Breast epithelium (tissue), 3 donors: ENCODE measurements around the gene AFP.

ENCODE experiments used
- POLR2A ChIP-seq: fragments of 450-650 bp; IDR thresholded peaks from one replicate; pipeline ENCODE4 v1.6.1; 2016; ENCODE audit warnings: antibody characterized with exemption, mild to moderate bottlenecking, moderate library complexity
- POLR2AphosphoS5 ChIP-seq, 3 donors: sonication (generic); formaldehyde crosslinking; IDR thresholded peaks; one replicate each; pipeline ENCODE4 v1.6.1; 2017; ENCODE audit warnings: antibody characterized with exemption in 3 of 3
- TF ChIP-seq, protein P1 (sequence below), 3 donors: fragments of 450-650 bp; IDR thresholded peaks; one replicate each; pipeline ENCODE4 v1.5.1; 2016 to 2017; ENCODE audit warnings: antibody characterized with exemption in 3 of 3, mild to moderate bottlenecking in 3 of 3, moderate library complexity in 3 of 3

DNA sequence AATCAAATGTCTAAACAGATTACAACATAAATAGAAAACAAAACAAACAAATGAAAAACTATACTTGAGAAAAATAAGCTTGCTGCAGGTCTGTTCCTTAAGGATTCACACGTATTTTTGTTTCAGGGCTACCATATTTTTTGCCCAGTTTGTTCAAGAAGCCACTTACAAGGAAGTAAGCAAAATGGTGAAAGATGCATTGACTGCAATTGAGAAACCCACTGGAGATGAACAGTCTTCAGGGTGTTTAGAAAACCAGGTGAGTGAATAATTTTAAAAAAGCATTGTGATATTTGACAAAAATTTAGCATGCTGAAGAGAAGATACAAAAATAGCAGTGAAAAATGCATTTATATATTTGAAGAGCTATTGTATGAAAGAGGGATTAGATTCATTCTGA is 2.0 kb downstream of the AFP start:
- TF ChIP-seq, protein P1, sequence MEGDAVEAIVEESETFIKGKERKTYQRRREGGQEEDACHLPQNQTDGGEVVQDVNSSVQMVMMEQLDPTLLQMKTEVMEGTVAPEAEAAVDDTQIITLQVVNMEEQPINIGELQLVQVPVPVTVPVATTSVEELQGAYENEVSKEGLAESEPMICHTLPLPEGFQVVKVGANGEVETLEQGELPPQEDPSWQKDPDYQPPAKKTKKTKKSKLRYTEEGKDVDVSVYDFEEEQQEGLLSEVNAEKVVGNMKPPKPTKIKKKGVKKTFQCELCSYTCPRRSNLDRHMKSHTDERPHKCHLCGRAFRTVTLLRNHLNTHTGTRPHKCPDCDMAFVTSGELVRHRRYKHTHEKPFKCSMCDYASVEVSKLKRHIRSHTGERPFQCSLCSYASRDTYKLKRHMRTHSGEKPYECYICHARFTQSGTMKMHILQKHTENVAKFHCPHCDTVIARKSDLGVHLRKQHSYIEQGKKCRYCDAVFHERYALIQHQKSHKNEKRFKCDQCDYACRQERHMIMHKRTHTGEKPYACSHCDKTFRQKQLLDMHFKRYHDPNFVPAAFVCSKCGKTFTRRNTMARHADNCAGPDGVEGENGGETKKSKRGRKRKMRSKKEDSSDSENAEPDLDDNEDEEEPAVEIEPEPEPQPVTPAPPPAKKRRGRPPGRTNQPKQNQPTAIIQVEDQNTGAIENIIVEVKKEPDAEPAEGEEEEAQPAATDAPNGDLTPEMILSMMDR (IDR thresholded peaks at IDR 0.05): no peak
- TF ChIP-seq POLR2AphosphoS5 (IDR thresholded peaks at IDR 0.05) (no peak), POLR2A (no peak)
